ENCODE data around the gene GALNT12.

GALNT12 gene

GRCh38 chr9:98833090-98833956 lies 25.9 kb downstream of the GALNT12 start:
- DNase-seq (ENCODE audit: low spot score): no peak

- DNase-seq (ENCODE audit: low spot score): no peak
Measured at GRCh38 chr9:98834386-98834785, 26.9 kb downstream of the GALNT12 start.

GRCh38 chr9:98836206-98836605 lies 28.7 kb downstream of the GALNT12 start:
- no peak for DNase-seq (ENCODE audit: low spot score)

- DNase-seq (ENCODE audit: low spot score): no peak
Measured at GRCh38 chr9:98837516-98837915, 30.0 kb downstream of the GALNT12 start.

DNA sequence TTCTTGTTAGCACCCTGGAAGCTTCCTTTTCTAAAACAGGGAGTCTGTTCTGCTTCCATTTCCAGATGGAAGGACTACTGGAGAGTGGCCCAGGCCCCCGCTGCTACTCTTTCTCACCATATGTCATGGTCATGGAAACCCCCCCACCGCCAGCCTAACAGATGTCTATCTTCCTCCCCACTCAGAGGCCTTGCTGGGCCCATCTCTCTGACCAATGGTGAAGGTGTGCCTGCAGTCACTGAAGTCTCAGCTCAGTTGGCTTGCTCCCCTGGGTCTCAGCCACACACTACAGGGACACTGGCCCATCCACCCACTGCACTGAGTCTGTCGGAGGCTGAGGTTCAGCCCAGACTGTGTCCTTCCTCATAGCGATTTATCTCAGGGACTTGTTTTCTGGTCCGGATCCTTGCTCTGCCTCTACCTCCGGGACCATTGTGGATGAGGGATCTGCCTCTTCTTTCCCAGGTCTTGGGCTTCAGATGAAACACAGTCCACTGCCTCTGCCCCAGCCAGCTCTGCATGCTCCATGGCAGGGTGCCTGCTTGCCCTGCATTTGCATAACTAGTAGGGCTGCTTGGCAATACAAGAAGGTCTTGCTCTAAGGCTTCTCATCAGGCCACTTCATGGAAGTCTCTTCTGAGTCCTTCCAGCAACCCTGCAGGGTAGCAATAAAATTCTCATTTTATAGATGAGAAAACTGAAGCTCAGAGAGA lies 30.8 kb downstream of the GALNT12 start:
- DNase-seq (ENCODE audit: low spot score): no peak

DNA sequence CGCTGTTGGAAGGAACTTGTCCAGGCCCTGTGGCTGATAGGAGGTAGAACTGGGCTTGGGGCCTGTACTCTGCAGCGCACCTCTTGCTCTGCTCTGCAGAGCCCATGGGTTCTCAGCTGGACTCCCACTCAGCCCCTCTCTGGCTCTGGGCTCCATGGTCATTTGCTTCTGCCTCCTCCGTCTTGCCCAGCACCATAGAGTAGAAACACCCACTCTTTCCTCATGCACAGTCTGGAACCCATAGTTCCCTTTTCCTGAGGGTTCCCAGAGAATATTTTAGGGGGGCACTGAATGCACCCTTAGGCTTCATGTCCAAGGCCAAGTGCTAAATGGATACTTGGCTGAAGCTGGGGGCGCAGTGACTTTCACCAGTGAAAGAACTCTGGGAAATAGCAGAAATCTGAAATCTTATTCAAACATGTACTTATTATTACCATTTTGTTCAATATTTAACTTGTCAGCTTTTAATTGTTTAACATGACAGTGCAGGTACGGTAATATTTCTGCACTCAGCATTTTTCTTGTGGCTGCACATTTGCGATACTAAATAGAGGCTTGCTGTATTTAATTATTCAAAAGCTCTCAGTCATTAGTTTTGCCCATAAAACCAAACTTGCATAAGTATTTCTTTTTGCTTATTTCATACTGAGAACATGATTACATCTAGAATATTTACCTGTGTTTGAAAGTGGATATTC lies 31.5 kb downstream of the GALNT12 start:
- no peak for DNase-seq (ENCODE audit: low spot score)

GRCh38 chr9:98839724-98840123 lies 32.3 kb downstream of the GALNT12 start:
- no peak for DNase-seq (ENCODE audit: low spot score)

DNA sequence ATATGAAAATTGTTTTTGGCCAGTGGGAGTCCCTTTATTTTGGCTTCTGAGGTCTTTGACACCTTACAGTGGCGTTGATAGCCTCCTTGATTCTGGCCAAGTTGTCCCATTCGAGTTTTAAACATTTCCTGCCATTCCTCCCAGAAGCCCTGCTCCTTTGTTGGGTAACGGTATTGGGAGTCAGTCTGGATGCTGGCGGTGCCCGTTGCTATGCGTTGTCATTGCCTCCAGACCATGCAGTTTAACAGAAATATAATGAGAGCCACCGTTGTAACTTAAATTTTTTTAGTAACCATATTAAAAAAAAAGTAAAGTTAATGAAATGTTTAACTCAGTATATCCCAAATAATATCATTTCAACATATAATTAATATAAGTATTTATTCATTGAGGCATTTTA lies 35.0 kb downstream of the GALNT12 start:
- DNase-seq (ENCODE audit: low spot score): no peak

GRCh38 chr9:98846081-98846480 lies 38.6 kb downstream of the GALNT12 start:
- DNase-seq (ENCODE audit: low spot score): no peak

DNA sequence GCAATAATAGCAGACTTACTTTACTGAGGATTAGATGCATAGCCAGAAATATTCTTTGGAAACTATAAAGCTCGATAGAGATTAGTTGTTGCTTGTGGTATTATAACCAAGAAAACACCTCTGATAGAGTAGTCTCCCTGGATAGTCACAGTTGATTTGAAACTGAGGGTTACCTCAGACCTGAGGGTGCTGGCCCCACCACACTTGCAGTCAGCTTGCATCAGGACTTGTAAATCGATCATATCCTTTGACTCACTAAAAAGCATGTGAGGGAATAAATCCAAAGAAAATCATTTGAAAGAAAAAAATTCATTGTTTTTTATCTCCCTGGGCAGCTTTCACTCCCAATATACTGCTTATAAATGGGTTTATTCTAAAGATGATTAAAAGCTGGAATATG lies 39.4 kb downstream of the GALNT12 start:
- no peak for DNase-seq (ENCODE audit: low spot score)

DNA sequence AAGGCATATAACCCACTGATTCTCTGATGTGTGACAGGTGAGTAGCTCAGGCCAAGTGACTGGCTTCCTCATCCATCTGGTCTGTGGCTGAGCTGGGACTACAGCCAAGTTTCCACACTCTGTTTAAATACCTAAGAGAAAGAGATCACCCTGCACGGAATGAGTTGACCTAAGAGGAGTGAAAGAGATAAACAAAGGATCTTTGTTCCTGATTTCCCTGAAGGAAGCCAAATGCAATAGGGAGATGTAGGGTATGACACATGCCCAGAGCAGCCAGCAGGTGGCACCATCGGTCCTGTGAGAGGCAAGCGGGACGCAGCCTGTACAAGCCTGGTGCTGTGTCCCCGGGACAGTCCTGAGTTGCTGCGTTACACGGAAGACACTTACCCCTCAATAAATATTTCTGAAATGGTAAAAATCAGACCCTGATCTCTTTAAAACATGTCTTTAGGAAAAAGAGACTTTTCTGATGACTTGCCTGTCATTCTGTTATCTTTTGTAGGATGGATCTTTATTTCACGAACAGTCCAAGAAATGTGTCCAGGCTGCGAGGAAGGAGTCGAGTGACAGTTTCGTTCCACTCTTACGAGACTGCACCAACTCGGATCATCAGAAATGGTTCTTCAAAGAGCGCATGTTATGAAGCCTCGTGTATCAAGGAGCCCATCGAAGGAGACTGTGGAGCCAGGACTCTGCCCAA lies 41.1 kb downstream of the GALNT12 start:
- DNase-seq (ENCODE audit: low spot score): peak; percentile 69

- DNase-seq (ENCODE audit: low spot score): no peak
Measured at GRCh38 chr9:98849563-98849962, 42.1 kb downstream of the GALNT12 start.

DNA sequence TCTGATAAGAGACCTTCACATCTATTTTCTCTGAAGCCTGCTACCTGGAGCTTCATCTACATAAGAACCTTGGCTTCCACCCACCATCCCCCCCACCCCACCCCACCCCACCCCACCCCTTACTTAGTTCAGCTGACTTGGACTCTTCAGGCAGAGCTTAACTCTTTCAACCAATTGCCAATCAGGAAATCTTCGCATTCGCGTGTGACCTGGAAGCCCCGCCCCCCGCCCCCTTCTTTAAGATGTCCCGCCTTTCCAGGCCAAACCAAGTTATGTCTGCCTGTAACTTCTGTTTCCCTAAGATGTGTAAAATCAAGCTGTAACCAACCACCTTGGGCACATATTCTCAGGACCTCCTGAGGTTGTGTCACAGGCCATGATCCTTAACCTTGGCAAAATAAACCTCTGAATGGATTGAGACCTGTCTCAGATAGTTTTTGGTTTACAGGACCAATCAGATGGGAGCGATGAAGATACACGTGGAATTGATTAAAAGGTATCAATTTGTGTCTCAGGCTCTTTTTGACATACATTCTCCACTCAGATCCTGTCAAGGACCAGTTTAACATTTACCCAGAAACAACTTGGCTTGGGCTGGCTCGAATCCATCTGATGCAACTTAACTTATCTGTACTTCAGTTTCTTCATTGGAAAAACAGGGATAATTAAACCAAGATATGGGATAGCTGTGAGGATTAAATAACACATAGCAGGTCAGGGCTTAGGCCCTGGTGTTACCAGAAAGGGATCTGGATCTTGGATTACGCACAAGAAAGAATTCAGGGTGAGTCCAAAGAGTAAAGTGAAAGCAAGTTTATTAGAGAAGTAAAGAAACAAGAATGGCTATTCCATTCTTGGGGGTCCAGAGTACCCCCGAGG lies 43.6 kb downstream of the GALNT12 start:
- no peak for DNase-seq (ENCODE audit: low spot score)

DNA sequence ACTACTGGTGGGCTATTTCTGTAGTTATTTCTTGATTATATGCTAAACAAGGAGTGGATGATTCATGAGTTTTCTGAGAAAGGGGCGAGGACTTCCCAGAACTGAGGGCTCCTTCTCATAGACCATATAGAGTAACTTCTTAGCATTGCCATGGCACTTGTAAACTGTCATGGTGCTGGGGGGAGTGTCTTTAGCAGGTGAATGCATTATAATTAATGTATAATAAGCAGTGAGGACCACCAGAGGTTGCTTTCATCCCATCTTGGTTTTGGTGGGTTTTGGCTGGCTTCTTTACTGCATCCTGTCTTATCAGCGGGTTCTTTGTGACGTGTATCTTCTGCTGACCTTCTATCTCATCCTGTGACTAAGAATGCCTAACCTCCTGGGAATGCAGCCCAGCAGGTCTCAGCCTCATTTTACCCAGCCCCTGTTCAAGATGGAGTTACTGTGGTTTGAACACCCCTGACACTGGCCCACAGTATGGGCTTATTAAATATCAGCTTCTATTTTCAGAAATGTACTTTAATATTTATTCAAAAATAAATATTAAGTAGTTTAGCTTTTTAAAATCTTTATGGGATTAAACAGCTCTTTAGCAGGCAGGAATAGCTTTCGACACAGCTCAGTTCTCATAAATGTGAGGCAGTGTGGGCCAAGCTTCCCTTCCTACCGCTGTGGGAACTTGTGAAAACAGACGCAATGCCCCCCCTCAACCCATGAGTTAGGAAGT lies 44.4 kb downstream of the GALNT12 start:
- DNase-seq (ENCODE audit: low spot score): peak; percentile 27

GRCh38 chr9:98852460-98852734 lies 44.9 kb downstream of the GALNT12 start:
- DNase-seq (ENCODE audit: low spot score): no peak

- no peak for DNase-seq (ENCODE audit: low spot score)
Measured at GRCh38 chr9:98852961-98853360, 45.5 kb downstream of the GALNT12 start.

DNA sequence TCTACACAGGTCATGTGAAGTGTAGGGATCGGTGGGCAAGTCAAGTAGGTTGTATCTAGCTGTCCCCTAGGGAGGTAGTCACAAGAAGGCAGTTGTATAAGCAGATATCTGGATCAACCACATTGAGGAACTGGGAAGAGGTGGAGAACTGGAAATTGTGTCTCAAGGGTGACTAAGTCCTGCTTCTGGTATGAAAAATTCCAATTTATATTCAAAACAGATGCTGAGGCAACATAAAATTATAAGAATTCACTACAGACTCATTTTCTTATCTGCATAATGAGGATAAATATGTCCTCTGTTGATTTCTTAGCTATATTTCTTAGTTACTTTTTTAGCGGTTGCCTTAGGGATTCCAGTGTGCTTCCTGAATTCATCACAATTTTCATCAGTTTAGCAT lies 46.8 kb downstream of the GALNT12 start:
- DNase-seq (ENCODE audit: low spot score): no peak

GRCh38 chr9:98855592-98855991 lies 48.1 kb downstream of the GALNT12 start:
- DNase-seq (ENCODE audit: low spot score): no peak

DNA sequence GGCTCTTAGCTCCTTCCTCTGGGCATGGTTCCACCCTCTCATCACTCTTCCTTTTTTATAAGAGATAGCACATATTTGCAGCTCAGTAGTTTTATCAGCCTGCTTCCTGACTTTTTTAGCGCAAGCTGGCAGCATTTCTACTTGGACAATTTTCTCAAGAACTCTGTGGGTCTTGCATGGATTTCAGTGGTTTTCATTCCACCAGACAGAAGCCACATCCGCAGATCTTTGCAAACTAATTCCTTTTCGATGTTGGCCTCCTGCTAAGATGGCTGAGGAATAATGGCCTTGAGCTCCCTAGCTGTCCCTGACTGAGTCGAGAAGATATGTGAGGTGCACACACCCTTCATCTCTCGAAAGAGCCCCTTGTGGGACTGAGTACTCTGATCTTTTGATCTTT lies 49.5 kb downstream of the GALNT12 start:
- DNase-seq (ENCODE audit: low spot score): no peak

GRCh38 chr9:98859941-98860340 lies 52.5 kb downstream of the GALNT12 start:
- DNase-seq (ENCODE audit: low spot score): no peak

GRCh38 chr9:98860871-98861293 lies 53.4 kb downstream of the GALNT12 start:
- no peak for DNase-seq (ENCODE audit: low spot score)

Data from CD4-positive, alpha-beta T cell treated with Interleukin-15 for 4 hours (primary cell).